IMR-90 (cell line): ENCODE results near the gene SRPK2. TPM values are rescaled to one million over a fixed set of nuclear protein-coding genes. Genes with fewer than 3 reads are reported as not detected.

Source experiments
- ATAC-seq: fragments of 200-7000 bp; cut with Tn5 transposase; 2 replicates; pipeline ENCODE4 v1.9.1; 2020; ENCODE audit warnings: low read depth, mild to moderate bottlenecking, moderate library complexity
- BruUV-seq: library from RNA; stranded (reverse); fragments of 400-500 nt; replicated peaks from 2 replicates; lab custom pipeline; 2021; lab: Mats Ljungman, UMichigan
- CTCF ChIA-PET: fragments of 300-600 bp; formaldehyde crosslinking; extraction: SDS; loops from one replicate; lab custom pipeline; 2021; ENCODE audit warnings: antibody characterized with exemption; lab: Yijun Ruan, JAX
- POLR2A ChIA-PET: fragments of 300-600 bp; sonication (Branson Sonifier 250); formaldehyde crosslinking; loops from one replicate; lab custom pipeline; 2022; ENCODE audit warnings: antibody characterized with exemption; ENCODE audit not compliant: unreplicated experiment; lab: Charles Lee
- DNase-seq: peaks from one replicate; pipeline ENCODE4 v3.0.0; 2013
- H2AFZ ChIP-seq: replicated peaks from 2 replicates; pipeline ENCODE3; 2013; ENCODE audit warnings: low read length, mild to moderate bottlenecking; ENCODE audit not compliant: poor library complexity
- H2AK5ac ChIP-seq: 2 replicates; pipeline ENCODE4 v1.6.1; 2013; ENCODE audit warnings: low read depth, low read length, inconsistent platforms
- H2AK9ac ChIP-seq: replicated peaks from 2 replicates; pipeline ENCODE3; 2013; ENCODE audit warnings: mild to moderate bottlenecking, low read depth, low read length, moderate library complexity; ENCODE audit not compliant: poor library complexity
- H2BK120ac ChIP-seq: 2 replicates; pipeline ENCODE4 v1.6.1; 2013; ENCODE audit warnings: low read depth, low read length, inconsistent platforms
- H2BK15ac ChIP-seq: 3 replicates; pipeline ENCODE4 v1.6.1; 2013; ENCODE audit warnings: low read depth, low read length, inconsistent platforms
- H2BK20ac ChIP-seq: 2 replicates; pipeline ENCODE4 v1.6.1; 2013; ENCODE audit warnings: low read depth, mild to moderate bottlenecking, inconsistent platforms, low read length, moderate library complexity
- H2BK5ac ChIP-seq: 2 replicates; pipeline ENCODE4 v1.6.1; 2013; ENCODE audit warnings: mild to moderate bottlenecking, low read depth, low read length, inconsistent platforms; ENCODE audit not compliant: poor library complexity, severe bottlenecking
- H3K14ac ChIP-seq: replicated peaks from 2 replicates; pipeline ENCODE4 v1.6.1; 2013; ENCODE audit warnings: low read depth, low read length, inconsistent platforms
- H3K18ac ChIP-seq: 2 replicates; pipeline ENCODE4 v1.6.1; 2013; ENCODE audit warnings: low read depth, low read length, control low read depth
- H3K23ac ChIP-seq: 2 replicates; pipeline ENCODE4 v1.6.1; 2013; ENCODE audit warnings: low read depth, low read length, inconsistent platforms
- H3K27ac ChIP-seq: 2 replicates; pipeline ENCODE4 v1.5.1; 2013; ENCODE audit warnings: mild to moderate bottlenecking, control low read depth, low read length; ENCODE audit not compliant: insufficient read depth
- H3K27me3 ChIP-seq: 2 replicates; pipeline ENCODE4 v1.6.1; 2013; ENCODE audit warnings: low read length; ENCODE audit not compliant: control insufficient read depth, insufficient read depth
- H3K36me3 ChIP-seq: 2 replicates; pipeline ENCODE4 v1.6.1; 2013; ENCODE audit warnings: low read length, mixed read lengths; ENCODE audit not compliant: control insufficient read depth, insufficient read depth
- H3K4ac ChIP-seq: 2 replicates; pipeline ENCODE4 v1.6.1; 2013; ENCODE audit warnings: low read depth, low read length, inconsistent platforms
- H3K4me1 ChIP-seq: 2 replicates; pipeline ENCODE4 v1.6.1; 2013; ENCODE audit warnings: low read length, mixed read lengths; ENCODE audit not compliant: control insufficient read depth, insufficient read depth
- H3K4me2 ChIP-seq: 2 replicates; pipeline ENCODE4 v1.6.1; 2013; ENCODE audit warnings: low read depth, mild to moderate bottlenecking, control low read depth, low read length, moderate library complexity
- H3K4me3 ChIP-seq: 2 replicates; pipeline ENCODE4 v1.5.1; 2013; ENCODE audit warnings: low read depth, mild to moderate bottlenecking, control low read depth, low read length, moderate library complexity; ENCODE audit not compliant: insufficient read depth
- H3K56ac ChIP-seq: 2 replicates; pipeline ENCODE4 v1.6.1; 2013; ENCODE audit warnings: low read length, inconsistent platforms; ENCODE audit not compliant: insufficient read depth; ENCODE audit errors: extremely low read depth
- H3K79me1 ChIP-seq, 2 experiments: 2 replicates each; pipeline ENCODE4 v1.6.1; 2013; ENCODE audit warnings: low read length in 2 of 2, inconsistent platforms in 1 of 2, low read depth in 1 of 2
- H3K9ac ChIP-seq: 2 replicates; pipeline ENCODE4 v1.6.1; 2013; ENCODE audit warnings: low read depth, low read length, control low read depth
- H3K9me1 ChIP-seq: 2 replicates; pipeline ENCODE4 v1.6.1; 2013; ENCODE audit warnings: low read length, inconsistent platforms; ENCODE audit not compliant: insufficient read depth
- H3K9me3 ChIP-seq: 2 replicates; pipeline ENCODE4 v1.6.1; 2013; ENCODE audit warnings: low read length; ENCODE audit not compliant: control insufficient read depth, insufficient read depth
- H4K20me1 ChIP-seq: 2 replicates; pipeline ENCODE4 v1.6.1; 2013; ENCODE audit warnings: low read length, inconsistent platforms; ENCODE audit not compliant: insufficient read depth
- H4K5ac ChIP-seq: 2 replicates; pipeline ENCODE4 v1.6.1; 2013; ENCODE audit warnings: mild to moderate bottlenecking, low read depth, low read length, control low read depth
- H4K8ac ChIP-seq, 2 experiments: 2 replicates each; pipeline ENCODE4 v1.6.1; 2013; ENCODE audit warnings: low read depth in 2 of 2, low read length in 2 of 2, control low read depth in 1 of 2, inconsistent platforms in 1 of 2
- H4K91ac ChIP-seq: 2 replicates; pipeline ENCODE4 v1.6.1; 2013; ENCODE audit warnings: low read depth, low read length, inconsistent platforms; ENCODE audit not compliant: insufficient read depth
- CTCF ChIP-seq: conservative IDR thresholded peaks from 2 replicates; pipeline ENCODE4 v1.5.1; 2012; ENCODE audit warnings: mild to moderate bottlenecking, low read depth, low read length, improper control_type of control experiment
- POLR2A ChIP-seq: IDR thresholded peaks from 2 replicates; pipeline ENCODE4 v1.6.1; 2012; ENCODE audit warnings: mild to moderate bottlenecking, low read depth, low read length
- RCOR1 ChIP-seq: IDR thresholded peaks from 2 replicates; pipeline ENCODE4 v1.6.1; 2012; ENCODE audit warnings: mild to moderate bottlenecking, low read length, improper control_type of control experiment; ENCODE audit not compliant: insufficient replicate concordance
- WGBS, 2 experiments: methylation state at CpG; one replicate each; pipeline versions ENCODE4 v1.1.5 to v1.1.7; 2013; ENCODE audit warnings: missing lambda C conversion rate in 2 of 2; ENCODE audit not compliant: insufficient read length in 1 of 2; ENCODE audit errors: extremely low coverage in 2 of 2; 5-methylcytosine and 5-hydroxymethylcytosine counted together
- dilution Hi-C: fragments of 300-500 bp; cut with HindIII; formaldehyde crosslinking; loops from one replicate; pipeline ENCODE4 v1.14.3; 2018; ENCODE audit warnings: low sequenced_read_pairs; ENCODE audit not compliant: unreplicated experiment
- in situ Hi-C: fragments of 300-500 bp; cut with MboI; formaldehyde crosslinking; loops from 3 replicates; pipeline ENCODE4 v1.14.3; 2019; ENCODE audit warnings: low sequenced_read_pairs, inconsistent platforms, mixed read lengths
- intact Hi-C: fragments of 100-400 bp; cut with micrococcal nuclease; formaldehyde crosslinking; loops from 2 replicates; pipeline ENCODE4 v1.10.0; 2022
- polyA plus RNA-seq, 3 experiments: library from polyadenylated mRNA; depleted of rRNA; stranded (reverse); fragments of >200 nt; gene quantifications; 2 replicates each; pipeline ENCODE4 v1.2.3, GENCODE V29; 2012; ENCODE audit warnings: low replicate concordance in 1 of 3
- total RNA-seq: library from RNA; depleted of rRNA; stranded (reverse); fragments of >200 nt; gene quantifications from 2 replicates; pipeline ENCODE4 v1.2.3, GENCODE V29; 2012

SRPK2 gene
- total and polyA plus RNA-seq, 2 of the 4 experiments (the other 2 are of a cell fraction), result 13.2 to 33.0 TPM

DNA sequence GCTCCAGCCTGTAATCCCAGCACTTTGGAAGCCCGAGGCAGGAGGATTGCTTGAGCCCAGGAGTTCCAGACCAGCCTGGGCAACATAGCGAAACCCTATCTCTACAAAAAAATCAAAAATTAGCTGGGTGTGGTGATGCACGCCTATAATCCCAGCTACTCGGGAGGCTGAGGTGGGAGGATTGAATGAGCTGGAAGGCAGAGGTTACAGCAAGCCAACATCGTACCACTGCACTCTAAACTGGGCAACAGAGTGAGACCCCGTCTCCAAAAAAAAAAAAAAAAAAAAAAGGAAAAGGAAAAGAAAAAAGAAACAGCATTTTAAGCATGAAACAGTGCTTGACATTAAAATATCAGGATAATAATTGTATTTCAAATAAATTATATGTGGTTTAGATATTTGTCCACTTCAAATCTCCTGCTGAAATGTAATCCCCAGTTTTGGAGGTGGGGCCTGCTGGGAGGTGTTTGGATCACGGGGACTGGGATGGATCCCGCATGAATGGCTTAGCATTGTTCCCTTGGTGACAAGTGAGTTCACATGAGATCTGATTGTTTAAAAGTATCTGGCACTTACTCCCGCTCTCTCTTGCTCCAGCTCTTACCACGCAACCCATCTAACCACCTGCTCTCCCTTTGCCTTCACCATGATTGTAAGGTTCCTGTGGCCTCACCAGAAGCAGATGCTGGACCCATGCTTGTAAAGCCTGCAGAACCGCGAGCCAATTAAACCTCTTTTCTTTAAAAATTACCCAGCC is 103.4 kb downstream of the SRPK2 start:
- no peak overlapping the region for H3K4ac ChIP-seq
- H3K4me2 ChIP-seq, result no peak overlapping the region
- no peak overlapping the region for H3K56ac ChIP-seq
- in situ Hi-C loops, result no loop called here
- no peak for ATAC-seq
- H3K14ac ChIP-seq, result no peak overlapping the region
- no CpG with 5 or more reads among the region's 12 CpGs for WGBS, 2 experiments
- H2BK5ac ChIP-seq, result no peak overlapping the region
- H3K18ac ChIP-seq, result no peak overlapping the region
- H4K8ac ChIP-seq, result no peak overlapping the region
- no peak overlapping the region for H2AK5ac ChIP-seq
- TF ChIP-seq RCOR1 (no peak), POLR2A (no peak), CTCF (no peak)
- no peak overlapping the region for H2AK9ac ChIP-seq
- POLR2A ChIA-PET, result interaction anchor here (0.7 kb wide), 1 partner anchor 37 kb away, joined by 4 read pairs; no protein-coding TSS in a partner anchor
- no peak overlapping the region for H3K27ac ChIP-seq
- peaks cover under 1% of the 10 kb centered on the region for H3K9me1 ChIP-seq
- no peak overlapping the region for H3K9ac ChIP-seq
- H2BK15ac ChIP-seq, result no peak overlapping the region
- no peak overlapping the region for H4K91ac ChIP-seq
- no TSS peak for BruUV-seq
- H3K23ac ChIP-seq, result no peak overlapping the region
- no peak for DNase-seq
- intact Hi-C loops, result no loop called here
- peaks cover 25 to 59% of the 10 kb centered on the region in 2 experiments for H3K79me1 ChIP-seq
- H3K27me3 ChIP-seq, result no peaks in the 10 kb centered on the region
- H2BK120ac ChIP-seq, result no peak overlapping the region
- CTCF ChIA-PET, result interaction anchor here (1.3 kb wide), 1 partner anchor 12 kb away, joined by 5 read pairs; no protein-coding TSS in a partner anchor
- no peaks in the 10 kb centered on the region for H3K36me3 ChIP-seq
- no peaks in the 10 kb centered on the region for H3K9me3 ChIP-seq
- no peaks in the 10 kb centered on the region for H3K4me1 ChIP-seq
- H2BK20ac ChIP-seq, result no peak overlapping the region
- no peak overlapping the region for H4K5ac ChIP-seq
- H3K4me3 ChIP-seq, result no peak overlapping the region
- peaks cover 34% of the 10 kb centered on the region; the same call in 1 of the 2 replicates for H4K20me1 ChIP-seq
- H2AFZ ChIP-seq, result no peak overlapping the region
- dilution Hi-C loops, result no loop called here
